DOHH2 (cell line): ENCODE measurements around the gene HOXD10.

Experiments
- EZH2phosphoT487 ChIP-seq: fragments of 200-600 bp; sonication (generic); IDR thresholded peaks from 2 replicates; pipeline ENCODE4 v1.6.1; 2017; ENCODE audit warnings: borderline replicate concordance, mild to moderate bottlenecking, antibody characterized with exemption, low read length, moderate library complexity, mixed read lengths
- TF ChIP-seq, protein P1 (sequence below): fragments of 200-600 bp; sonication (generic); IDR thresholded peaks from one replicate; pipeline ENCODE4 v1.5.1; 2014; ENCODE audit warnings: antibody characterized with exemption, mild to moderate bottlenecking, low read depth, low read length; ENCODE audit not compliant: poor library complexity, severe bottlenecking

- TF ChIP-seq, protein P1, sequence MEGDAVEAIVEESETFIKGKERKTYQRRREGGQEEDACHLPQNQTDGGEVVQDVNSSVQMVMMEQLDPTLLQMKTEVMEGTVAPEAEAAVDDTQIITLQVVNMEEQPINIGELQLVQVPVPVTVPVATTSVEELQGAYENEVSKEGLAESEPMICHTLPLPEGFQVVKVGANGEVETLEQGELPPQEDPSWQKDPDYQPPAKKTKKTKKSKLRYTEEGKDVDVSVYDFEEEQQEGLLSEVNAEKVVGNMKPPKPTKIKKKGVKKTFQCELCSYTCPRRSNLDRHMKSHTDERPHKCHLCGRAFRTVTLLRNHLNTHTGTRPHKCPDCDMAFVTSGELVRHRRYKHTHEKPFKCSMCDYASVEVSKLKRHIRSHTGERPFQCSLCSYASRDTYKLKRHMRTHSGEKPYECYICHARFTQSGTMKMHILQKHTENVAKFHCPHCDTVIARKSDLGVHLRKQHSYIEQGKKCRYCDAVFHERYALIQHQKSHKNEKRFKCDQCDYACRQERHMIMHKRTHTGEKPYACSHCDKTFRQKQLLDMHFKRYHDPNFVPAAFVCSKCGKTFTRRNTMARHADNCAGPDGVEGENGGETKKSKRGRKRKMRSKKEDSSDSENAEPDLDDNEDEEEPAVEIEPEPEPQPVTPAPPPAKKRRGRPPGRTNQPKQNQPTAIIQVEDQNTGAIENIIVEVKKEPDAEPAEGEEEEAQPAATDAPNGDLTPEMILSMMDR, result no peak
- TF ChIP-seq EZH2phosphoT487, result no peak
These were observed 5.9 kb upstream of the HOXD10 start for GRCh38 chr2:176110415-176111308.
